HG03439 (cell line): Measurements from ENCODE around the gene KRT78.

Experiments used
- ATAC-seq: cut with Tn5 transposase; IDR thresholded peaks from one replicate; pipeline ENCODE4 v1.9.1; 2021; ENCODE audit warnings: mild to moderate bottlenecking, moderate library complexity; ENCODE audit not compliant: unreplicated experiment

Gene KRT78

GRCh38 chr12:52813885-52814709 lies 34.7 kb downstream of the KRT78 start, which contains the start of gene KRT4:
Gene KRT4 (minus strand): TSS chr12:52814116. CDS start chr12:52814058, 58 bp downstream.
- no peak for ATAC-seq

- ATAC-seq: no peak
Observed at GRCh38 chr12:52813203-52813819, 35.5 kb downstream of the KRT78 start.

- no peak for ATAC-seq
Observed at GRCh38 chr12:52812749-52813148, 36.0 kb downstream of the KRT78 start.

- ATAC-seq: no peak
Observed at GRCh38 chr12:52812073-52812400, 36.8 kb downstream of the KRT78 start.

- ATAC-seq: no peak
Observed at GRCh38 chr12:52811191-52812072, 37.4 kb downstream of the KRT78 start.

- ATAC-seq: no peak
Observed at GRCh38 chr12:52810554-52810953, 38.2 kb downstream of the KRT78 start.

GRCh38 chr12:52809166-52809565 lies 39.6 kb downstream of the KRT78 start:
- ATAC-seq: no peak

- ATAC-seq: no peak
Observed at GRCh38 chr12:52808573-52809160, 40.1 kb downstream of the KRT78 start.

- ATAC-seq: no peak
Observed at GRCh38 chr12:52807544-52808470, 41.0 kb downstream of the KRT78 start.

- ATAC-seq: no peak
Observed at GRCh38 chr12:52806821-52807543, 41.8 kb downstream of the KRT78 start.

- ATAC-seq: no peak
Observed at GRCh38 chr12:52806169-52806811, 42.5 kb downstream of the KRT78 start.

GRCh38 chr12:52805739-52806138 lies 43.1 kb downstream of the KRT78 start:
- ATAC-seq: no peak

GRCh38 chr12:52805000-52805399 lies 43.8 kb downstream of the KRT78 start:
- no peak for ATAC-seq

- no peak for ATAC-seq
Observed at GRCh38 chr12:52802442-52802841, 46.4 kb downstream of the KRT78 start.

- ATAC-seq: no peak
Observed at GRCh38 chr12:52801773-52802172, 47.0 kb downstream of the KRT78 start.

GRCh38 chr12:52800259-52800917 lies 48.4 kb downstream of the KRT78 start:
- no peak for ATAC-seq

GRCh38 chr12:52799505-52800211 lies 49.1 kb downstream of the KRT78 start:
- no peak for ATAC-seq
